Smooth muscle cell (in vitro differentiated cells): ENCODE results near the gene MAS1. TPM values are rescaled to one million over a fixed set of nuclear protein-coding genes. Genes with fewer than 3 reads are reported as not detected.
"Not testable (repeated sequence)": the region's sequence is repeated elsewhere in the genome, so short reads cannot be mapped to it uniquely, and the experiment has no call there.

Experiments used
- DNase-seq: peaks from one replicate; lab custom pipeline; 2025; ENCODE audit not compliant: unreplicated experiment; lab: John Stamatoyannopoulos, UW
- H2AFZ ChIP-seq: fragments of 200-600 bp; sonication (generic); 2 replicates; pipeline ENCODE4 v1.6.0; 2016; ENCODE audit warnings: antibody characterized with exemption, low read depth, mild to moderate bottlenecking
- H3F3A ChIP-seq: fragments of 200-600 bp; sonication (generic); 2 replicates; pipeline ENCODE4 v1.6.0; 2017; ENCODE audit warnings: antibody characterized with exemption, low read depth
- H3K27ac ChIP-seq: fragments of 200-600 bp; sonication (generic); 2 replicates; pipeline ENCODE4 v1.5.1; 2016; ENCODE audit warnings: low read depth, mild to moderate bottlenecking
- H3K27me3 ChIP-seq: fragments of 200-600 bp; sonication (generic); 2 replicates; pipeline ENCODE4 v1.6.1; 2016; ENCODE audit warnings: low read depth, mild to moderate bottlenecking
- H3K36me3 ChIP-seq: fragments of 200-600 bp; sonication (generic); 2 replicates; pipeline ENCODE4 v1.5.1; 2016; ENCODE audit warnings: low read depth
- H3K4me1 ChIP-seq: fragments of 200-600 bp; sonication (generic); 2 replicates; pipeline ENCODE4 v1.5.1; 2016; ENCODE audit warnings: low read depth
- H3K4me2 ChIP-seq: fragments of 200-600 bp; sonication (generic); 2 replicates; pipeline ENCODE4 v1.6.0; 2016; ENCODE audit warnings: mild to moderate bottlenecking
- H3K4me3 ChIP-seq: fragments of 200-600 bp; sonication (generic); 2 replicates; pipeline ENCODE4 v1.5.1; 2016; ENCODE audit warnings: mild to moderate bottlenecking
- H3K79me2 ChIP-seq: fragments of 200-600 bp; sonication (generic); 2 replicates; pipeline ENCODE4 v1.6.0; 2016; ENCODE audit warnings: low read depth, mild to moderate bottlenecking
- H3K9ac ChIP-seq: fragments of 200-600 bp; sonication (generic); 2 replicates; pipeline ENCODE4 v1.6.0; 2016; ENCODE audit warnings: low read depth
- H3K9me3 ChIP-seq: fragments of 200-600 bp; sonication (generic); replicated peaks from 2 replicates; pipeline ENCODE4 v1.5.1; 2016; ENCODE audit warnings: low read depth
- H4K20me1 ChIP-seq: fragments of 200-600 bp; sonication (generic); 2 replicates; pipeline ENCODE4 v1.6.0; 2016; ENCODE audit warnings: low read depth
- CTCF ChIP-seq: fragments of 200-600 bp; sonication (generic); IDR thresholded peaks from 2 replicates; pipeline ENCODE4 v1.5.1; 2017; ENCODE audit warnings: borderline replicate concordance, mild to moderate bottlenecking, antibody characterized with exemption; ENCODE audit not compliant: insufficient read depth, poor library complexity, severe bottlenecking
- WGBS: methylation state at CpG from one replicate; pipeline ENCODE4 v1.1.7; 2016; ENCODE audit warnings: low lambda C conversion rate; 5-methylcytosine and 5-hydroxymethylcytosine counted together
- polyA plus RNA-seq: library from polyadenylated mRNA; unstranded; fragments of >200 nt; fragmentation: Nextera tagmentation; extraction: Ambion mirVana; gene quantifications from 2 replicates; pipeline ENCODE4 v1.2.1, GENCODE V29; 2016
- total RNA-seq: library from RNA; depleted of rRNA; stranded (reverse); fragments of >200 nt; gene quantifications from 2 replicates; pipeline ENCODE4 v1.2.3, GENCODE V29; 2014

Gene MAS1
- total and polyA plus RNA-seq, 2 experiments from 2014 or later: not detected

GRCh38 chr6:159860482-159860881, 30.3 kb upstream of the MAS1 start:
- H3K27ac ChIP-seq: no peak overlapping the region
- no peaks in the 10 kb centered on the region for H3K79me2 ChIP-seq
- H3K4me3 ChIP-seq: no peak overlapping the region
- H2AFZ ChIP-seq: no peak overlapping the region
- no peaks in the 10 kb centered on the region for H3K4me1 ChIP-seq
- DNase-seq: no peak
- TF ChIP-seq CTCF: no peak
- H3K4me2 ChIP-seq: no peak overlapping the region
- no peak overlapping the region for H3K9ac ChIP-seq
- H3K36me3 ChIP-seq: no peaks in the 10 kb centered on the region
- no peaks in the 10 kb centered on the region for H3K27me3 ChIP-seq
- 97% methylated on average over 1 of the region's 1 CpG for WGBS
- H3F3A ChIP-seq: no peaks in the 10 kb centered on the region
- H3K9me3 ChIP-seq: no peaks in the 10 kb centered on the region
- H4K20me1 ChIP-seq: no peaks in the 10 kb centered on the region

- no peak overlapping the region for H3K4me2 ChIP-seq
- no peaks in the 10 kb centered on the region for H3K27me3 ChIP-seq
- no peaks in the 10 kb centered on the region for H3K36me3 ChIP-seq
- no peaks in the 10 kb centered on the region for H3K4me1 ChIP-seq
- no peak for DNase-seq
- H4K20me1 ChIP-seq: no peaks in the 10 kb centered on the region
- H2AFZ ChIP-seq: no peak overlapping the region
- H3K79me2 ChIP-seq: no peaks in the 10 kb centered on the region
- 85% methylated on average over 5 of the region's 5 CpGs for WGBS
- no peak for TF ChIP-seq CTCF
- H3K4me3 ChIP-seq: no peak overlapping the region
- no peaks in the 10 kb centered on the region for H3F3A ChIP-seq
- H3K27ac ChIP-seq: no peak overlapping the region
- H3K9ac ChIP-seq: no peak overlapping the region
- H3K9me3 ChIP-seq: no peaks in the 10 kb centered on the region
These were observed 28.7 kb upstream of the MAS1 start for GRCh38 chr6:159862103-159862502.

GRCh38 chr6:159863341-159863740, 27.4 kb upstream of the MAS1 start:
- not testable (repeated sequence) for H3K4me1 ChIP-seq, H3K9me3 ChIP-seq, H4K20me1 ChIP-seq, DNase-seq, H3K9ac ChIP-seq, H3F3A ChIP-seq, H3K27me3 ChIP-seq, H3K4me3 ChIP-seq, H3K79me2 ChIP-seq, H3K4me2 ChIP-seq, H3K27ac ChIP-seq, H3K36me3 ChIP-seq
- peak overlapping the region; percentile 74 for H2AFZ ChIP-seq
- TF ChIP-seq CTCF: peak; percentile 53
- WGBS: 30% methylated on average over 5 of the region's 5 CpGs

GRCh38 chr6:159865226-159865920, 25.4 kb upstream of the MAS1 start:
- no peak for DNase-seq
- H3F3A ChIP-seq: no peaks in the 10 kb centered on the region
- no peak overlapping the region for H3K27ac ChIP-seq
- no peak overlapping the region for H2AFZ ChIP-seq
- no peaks in the 10 kb centered on the region for H3K27me3 ChIP-seq
- H3K9ac ChIP-seq: no peak overlapping the region
- H3K4me3 ChIP-seq: no peak overlapping the region
- no peak for TF ChIP-seq CTCF
- H3K79me2 ChIP-seq: no peaks in the 10 kb centered on the region
- H4K20me1 ChIP-seq: no peaks in the 10 kb centered on the region
- H3K4me1 ChIP-seq: no peaks in the 10 kb centered on the region
- no peak overlapping the region for H3K4me2 ChIP-seq
- H3K36me3 ChIP-seq: no peaks in the 10 kb centered on the region
- H3K9me3 ChIP-seq: no peaks in the 10 kb centered on the region
- 90% methylated on average over 12 of the region's 12 CpGs for WGBS
